Measurements from ENCODE around the gene KRT13. TPM values are rescaled to one million over a fixed set of nuclear protein-coding genes. Genes with fewer than 3 reads are reported as not detected.

KRT13 gene
- total and polyA plus RNA-seq, 2 donors (not counting 1 experiment from before 2014, with no cell fraction given), result not detected

- TF ChIP-seq CTCF (conservative IDR thresholded peaks at IDR 0.05 in 1 of 2, IDR thresholded peaks at IDR 0.05 in 1 of 2; ENCODE audit: low read depth in 1 of 2, low read length in 2 of 2) (no peak), EZH2 (IDR thresholded peaks at IDR 0.05; ENCODE audit: low read length, missing control alignments) (no peak)
These were observed 41.4 kb upstream of the KRT13 start for GRCh38 chr17:41546819-41547218.

GRCh38 chr17:41545829-41546410 lies 40.5 kb upstream of the KRT13 start:
- Histone ChIP-seq H3K27ac (ENCODE audit: insufficient read depth, low read length) (no peak overlapping the region), H4K20me1 (ENCODE audit: control insufficient read depth, extremely low read depth, insufficient read depth, low read length) (no peaks in the 10 kb centered on the region), H3K79me2 (ENCODE audit: control insufficient read depth, insufficient read depth, low read length) (no peaks in the 10 kb centered on the region), H3K4me1 (ENCODE audit: control insufficient read depth, extremely low read depth, insufficient read depth, low read length) (peaks cover 19% of the 10 kb centered on the region), H3K4me2 (ENCODE audit: extremely low read depth, insufficient read depth, low read length) (no peak overlapping the region), H3K36me3 (ENCODE audit: control insufficient read depth, insufficient read depth, low read length) (no peaks in the 10 kb centered on the region), H3K9me3 (ENCODE audit: control insufficient read depth, insufficient read depth, low read depth, low read length) (no peaks in the 10 kb centered on the region), H3K4me3 (replicated peaks in 1 of 4; ENCODE audit: control extremely low read depth in 1 of 4, insufficient read depth in 1 of 4, low read depth in 3 of 4, low read length in 4 of 4) (no peak overlapping the region), H3K27me3 (ENCODE audit: control insufficient read depth, insufficient read depth, low read length) (no peaks in the 10 kb centered on the region), H2AFZ (ENCODE audit: low read length) (no peak overlapping the region), H3K9ac (ENCODE audit: insufficient read depth, low read length) (no peak overlapping the region)
- no peak for DNase-seq (ENCODE audit: low read depth in 2 of 2)
- TF ChIP-seq CTCF (conservative IDR thresholded peaks at IDR 0.05 in 1 of 2, IDR thresholded peaks at IDR 0.05 in 1 of 2; ENCODE audit: low read depth in 1 of 2, low read length in 2 of 2) (no peak), EZH2 (IDR thresholded peaks at IDR 0.05; ENCODE audit: low read length, missing control alignments) (no peak)

More at GRCh38 chr17:41546819-41547218, 41.4 kb upstream of the KRT13 start:
- Histone ChIP-seq H3K36me3 (ENCODE audit: control insufficient read depth, insufficient read depth, low read length) (no peaks in the 10 kb centered on the region), H4K20me1 (ENCODE audit: control insufficient read depth, extremely low read depth, insufficient read depth, low read length) (no peaks in the 10 kb centered on the region), H3K4me1 (ENCODE audit: control insufficient read depth, extremely low read depth, insufficient read depth, low read length) (peaks cover 19% of the 10 kb centered on the region), H3K4me3 (replicated peaks in 1 of 4; ENCODE audit: control extremely low read depth in 1 of 4, insufficient read depth in 1 of 4, low read depth in 3 of 4, low read length in 4 of 4) (no peak overlapping the region), H2AFZ (ENCODE audit: low read length) (no peak overlapping the region), H3K27me3 (ENCODE audit: control insufficient read depth, insufficient read depth, low read length) (no peaks in the 10 kb centered on the region), H3K27ac (ENCODE audit: insufficient read depth, low read length) (no peak overlapping the region), H3K4me2 (ENCODE audit: extremely low read depth, insufficient read depth, low read length) (no peak overlapping the region), H3K79me2 (ENCODE audit: control insufficient read depth, insufficient read depth, low read length) (no peaks in the 10 kb centered on the region), H3K9me3 (ENCODE audit: control insufficient read depth, insufficient read depth, low read depth, low read length) (no peaks in the 10 kb centered on the region), H3K9ac (ENCODE audit: insufficient read depth, low read length) (no peak overlapping the region)
- DNase-seq (ENCODE audit: low read depth in 2 of 2), result no peak

- Histone ChIP-seq H3K4me1 (ENCODE audit: control insufficient read depth, extremely low read depth, insufficient read depth, low read length) (peaks cover 18% of the 10 kb centered on the region), H3K36me3 (ENCODE audit: control insufficient read depth, insufficient read depth, low read length) (no peaks in the 10 kb centered on the region), H3K27ac (ENCODE audit: insufficient read depth, low read length) (no peak overlapping the region), H3K27me3 (ENCODE audit: control insufficient read depth, insufficient read depth, low read length) (no peaks in the 10 kb centered on the region), H3K9ac (ENCODE audit: insufficient read depth, low read length) (no peak overlapping the region), H2AFZ (ENCODE audit: low read length) (no peak overlapping the region), H3K4me3 (replicated peaks in 1 of 4; ENCODE audit: control extremely low read depth in 1 of 4, insufficient read depth in 1 of 4, low read depth in 3 of 4, low read length in 4 of 4) (no peak overlapping the region), H3K9me3 (ENCODE audit: control insufficient read depth, insufficient read depth, low read depth, low read length) (no peaks in the 10 kb centered on the region), H3K79me2 (ENCODE audit: control insufficient read depth, insufficient read depth, low read length) (no peaks in the 10 kb centered on the region), H4K20me1 (ENCODE audit: control insufficient read depth, extremely low read depth, insufficient read depth, low read length) (no peaks in the 10 kb centered on the region), H3K4me2 (ENCODE audit: extremely low read depth, insufficient read depth, low read length) (no peak overlapping the region)
- no peak for TF ChIP-seq CTCF (conservative IDR thresholded peaks at IDR 0.05 in 1 of 2, IDR thresholded peaks at IDR 0.05 in 1 of 2; ENCODE audit: low read depth in 1 of 2, low read length in 2 of 2)
- TF ChIP-seq EZH2 (IDR thresholded peaks at IDR 0.05; ENCODE audit: low read length, missing control alignments), result no peak
- DNase-seq (ENCODE audit: low read depth in 2 of 2), result no peak
These were observed 39.5 kb upstream of the KRT13 start for GRCh38 chr17:41544935-41545334.

Data from fibroblast of lung (primary cell).